ENCODE data around the gene ING5.

DNA sequence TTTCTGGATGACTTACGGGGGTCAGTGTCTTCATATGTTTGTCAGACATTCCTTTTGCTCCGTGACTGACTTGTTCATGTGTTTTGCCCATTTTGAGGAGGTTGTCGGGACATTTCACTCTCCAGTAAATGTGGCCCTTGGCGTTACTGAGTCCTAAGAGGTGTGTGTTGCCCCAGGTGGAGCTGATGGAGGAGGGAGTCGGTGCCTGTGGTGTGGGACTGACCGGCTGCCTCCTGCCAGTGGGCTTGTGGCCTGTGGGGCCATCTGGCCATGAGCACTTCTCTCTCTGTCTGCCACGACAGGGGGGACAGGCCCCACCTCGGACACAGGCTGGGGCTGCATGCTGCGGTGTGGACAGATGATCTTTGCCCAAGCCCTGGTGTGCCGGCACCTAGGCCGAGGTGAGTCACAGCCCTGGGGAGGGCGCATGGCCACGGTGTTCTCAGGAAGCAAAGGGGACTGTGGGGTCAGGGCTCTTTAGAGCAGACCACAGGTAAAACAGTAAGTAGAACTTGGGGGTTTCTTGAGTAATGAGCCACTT is 48.6 kb upstream of the ING5 start:
- TF ChIP-seq POLR2A (IDR thresholded peaks at IDR 0.05): no peak
- TF ChIP-seq CTCF (IDR thresholded peaks at IDR 0.05): no peak

Data from transverse colon (tissue), 3 donors.